Lung (tissue), 16 donors: Measurements from ENCODE around the gene TAF1C. TPM values are rescaled to one million over a fixed set of nuclear protein-coding genes. Genes with fewer than 3 reads are reported as not detected.
A peak's percentile ranks its signal among the peaks of the same experiment; 100 is the strongest.

Source experiments
- ATAC-seq: fragments of 200-7000 bp; cut with Tn5 transposase; one replicate; pipeline ENCODE4 v1.9.1; 2020; ENCODE audit warnings: moderate number of reproducible peaks; ENCODE audit not compliant: insufficient read depth, low FRiP score
- DNase-seq, 3 donors: peaks; one replicate each; pipeline ENCODE4 v3.0.0-alpha.2; 2013 to 2017
- H3K27ac ChIP-seq, 2 donors: one replicate each; pipeline ENCODE4 v1.5.1; 2013; ENCODE audit warnings: mild to moderate bottlenecking in 2 of 2, moderate library complexity in 2 of 2, control low read depth in 1 of 2, inconsistent platforms in 1 of 2, low read depth in 1 of 2, low read length in 1 of 2
- H3K27me3 ChIP-seq, 3 donors: one replicate each; pipeline ENCODE4 v1.5.1; 2013; ENCODE audit warnings: low read length in 2 of 3; ENCODE audit not compliant: control insufficient read depth in 3 of 3, insufficient read depth in 3 of 3
- H3K36me3 ChIP-seq, 4 donors: one replicate each; pipeline ENCODE4 v1.5.1; 2013; ENCODE audit warnings: low read length in 4 of 4, mild to moderate bottlenecking in 1 of 4, moderate library complexity in 1 of 4; ENCODE audit not compliant: control insufficient read depth in 4 of 4, insufficient read depth in 4 of 4
- H3K4me1 ChIP-seq, 5 donors: one replicate each; pipeline ENCODE4 v1.5.1; 2013; ENCODE audit warnings: low read length in 5 of 5, mild to moderate bottlenecking in 2 of 5, moderate library complexity in 1 of 5; ENCODE audit not compliant: control insufficient read depth in 5 of 5, insufficient read depth in 5 of 5
- H3K4me3 ChIP-seq: one replicate; pipeline ENCODE4 v1.5.1; 2013; ENCODE audit warnings: mild to moderate bottlenecking, control low read depth, moderate library complexity
- H3K9ac ChIP-seq, 2 donors: one replicate each; pipeline ENCODE4 v1.5.1; 2013; ENCODE audit warnings: low read length in 2 of 2, control low read depth in 1 of 2; ENCODE audit not compliant: insufficient read depth in 1 of 2
- H3K9me3 ChIP-seq, 4 donors: one replicate each; pipeline ENCODE4 v1.5.1; 2013; ENCODE audit warnings: low read length in 3 of 4, mild to moderate bottlenecking in 1 of 4, moderate library complexity in 1 of 4; ENCODE audit not compliant: control insufficient read depth in 4 of 4, insufficient read depth in 3 of 4
- WGBS, 2 donors: extraction: QIAGEN DNeasy Blood & Tissue Kit; methylation state at CpG; one replicate each; pipeline ENCODE4 v1.1.7; 2013; 5-methylcytosine and 5-hydroxymethylcytosine counted together
- long read RNA-seq, 5 donors: transcript quantifications; one replicate each; lab custom pipeline, GENCODE V29; 2026
- polyA plus RNA-seq, 2 donors: library from polyadenylated mRNA; stranded (reverse); fragments of 200-250 nt; gene quantifications; one replicate each; pipeline ENCODE4 v1.2.1, GENCODE V29; 2013
- total RNA-seq, 2 donors: library from RNA; depleted of rRNA in 1 of 2; stranded (reverse); fragments of >200 nt in 1 of 2; gene quantifications; one replicate each; pipeline ENCODE4 v1.2.1, GENCODE V29; 2014 to 2021
- TF ChIP-seq, protein P1 (sequence below): IDR thresholded peaks from 2 replicates; pipeline ENCODE4 v1.5.1; 2012; ENCODE audit warnings: mild to moderate bottlenecking; ENCODE audit errors: control extremely low read depth, extremely low read depth
- donor health status: control.
- donor health status: control.
- donor health status: Bipolar disorder and iron deficiency.
- donor health status: healthy.
- donor health status: DM: yes; HTN: yes; CAD: no.

TAF1C gene, protein sequence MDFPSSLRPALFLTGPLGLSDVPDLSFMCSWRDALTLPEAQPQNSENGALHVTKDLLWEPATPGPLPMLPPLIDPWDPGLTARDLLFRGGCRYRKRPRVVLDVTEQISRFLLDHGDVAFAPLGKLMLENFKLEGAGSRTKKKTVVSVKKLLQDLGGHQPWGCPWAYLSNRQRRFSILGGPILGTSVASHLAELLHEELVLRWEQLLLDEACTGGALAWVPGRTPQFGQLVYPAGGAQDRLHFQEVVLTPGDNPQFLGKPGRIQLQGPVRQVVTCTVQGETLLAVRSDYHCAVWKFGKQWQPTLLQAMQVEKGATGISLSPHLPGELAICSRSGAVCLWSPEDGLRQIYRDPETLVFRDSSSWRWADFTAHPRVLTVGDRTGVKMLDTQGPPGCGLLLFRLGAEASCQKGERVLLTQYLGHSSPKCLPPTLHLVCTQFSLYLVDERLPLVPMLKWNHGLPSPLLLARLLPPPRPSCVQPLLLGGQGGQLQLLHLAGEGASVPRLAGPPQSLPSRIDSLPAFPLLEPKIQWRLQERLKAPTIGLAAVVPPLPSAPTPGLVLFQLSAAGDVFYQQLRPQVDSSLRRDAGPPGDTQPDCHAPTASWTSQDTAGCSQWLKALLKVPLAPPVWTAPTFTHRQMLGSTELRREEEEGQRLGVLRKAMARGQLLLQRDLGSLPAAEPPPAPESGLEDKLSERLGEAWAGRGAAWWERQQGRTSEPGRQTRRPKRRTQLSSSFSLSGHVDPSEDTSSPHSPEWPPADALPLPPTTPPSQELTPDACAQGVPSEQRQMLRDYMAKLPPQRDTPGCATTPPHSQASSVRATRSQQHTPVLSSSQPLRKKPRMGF
- total RNA-seq = 10 to 100 TPM; 42.3 to 53.1 TPM
- 10 to 100 TPM; 36.1 to 44.2 TPM for polyA plus RNA-seq
- long read RNA-seq, donor 1, partial matches to known transcripts = 6 of 9 reads
- long read RNA-seq, donor 1, other reads (novel, unspliced or antisense) = 0 of 9 reads
- long read RNA-seq, donor 2 = 0 reads
- long read RNA-seq, donor 3, partial matches to known transcripts = 0 of 2 reads
- long read RNA-seq, donor 3, other reads (novel, unspliced or antisense) = 0 of 2 reads
- long read RNA-seq, donor 4, partial matches to known transcripts = 0 of 1 reads
- long read RNA-seq, donor 4, other reads (novel, unspliced or antisense) = 0 of 1 reads
- long read RNA-seq, donor 5, full-length matches to known transcripts = 3 of 3 reads
- long read RNA-seq, donor 5, partial matches to known transcripts = 0 of 3 reads
- long read RNA-seq, donor 5, other reads (novel, unspliced or antisense) = 0 of 3 reads

DNA sequence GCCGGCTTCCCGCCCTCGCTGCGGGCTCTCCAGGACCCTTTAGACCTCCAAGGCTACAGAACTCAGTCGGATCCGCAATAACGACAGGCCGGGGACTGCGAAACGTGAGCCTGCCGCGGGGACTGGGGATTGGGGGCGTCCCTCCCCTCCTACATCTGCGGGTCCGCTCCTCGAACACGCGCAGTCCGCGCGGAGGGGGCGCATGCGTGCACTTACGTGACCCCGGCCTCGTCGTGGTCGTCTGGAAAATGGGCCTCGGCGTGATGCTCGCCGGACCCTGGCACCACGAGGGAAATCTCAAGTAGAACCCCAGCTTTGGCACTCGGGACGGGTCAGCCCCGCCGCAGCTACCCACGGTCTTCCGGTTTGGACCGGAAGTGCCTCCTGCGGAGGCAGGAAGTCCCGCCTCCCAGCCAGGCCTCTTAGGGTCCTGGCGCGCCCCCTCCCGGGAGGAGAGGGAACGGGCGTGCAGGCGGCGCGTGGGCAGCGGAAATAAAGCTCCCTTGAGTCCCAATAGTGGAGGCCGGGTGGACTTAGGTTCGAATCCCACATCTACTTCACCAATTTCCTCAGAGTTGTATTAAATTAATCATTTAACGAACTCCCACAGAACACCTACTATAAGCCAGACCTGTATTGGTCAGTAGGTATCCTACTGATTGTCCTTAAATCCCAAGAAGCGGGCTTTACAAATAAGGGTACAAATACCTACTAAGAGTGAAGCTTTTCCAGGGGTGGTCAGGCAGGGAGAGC lies at the start of gene TAF1C:
TAF1C (minus strand) TSS at position 373 of the 753 bp plus-strand sequence. CDS start 2,069 bp downstream, outside the sequence.
- DNase-seq (peak; percentile 92 to 96 (median 94)), ATAC-seq (peak; percentile 97)
- 2% methylated on average over 54 to 55 of the region's 55 CpGs for WGBS, 2 donors
- Histone ChIP-seq H3K36me3 (peaks cover 0 to 18% (median 11%) of the 10 kb centered on the region in 4 donors), H3K4me1 (peaks cover 0 to 12% (median 0%) of the 10 kb centered on the region in 5 donors), H3K27me3 (no peaks in the 10 kb centered on the region), H3K9ac (peak within 1 kb of the TSS; percentile 26 to 34), H3K27ac (peak within 1 kb of the TSS; percentile 84 to 86), H3K9me3 (no peaks in the 10 kb centered on the region), H3K4me3 (peak within 1 kb of the TSS; percentile 98)
- TF ChIP-seq, protein P1, sequence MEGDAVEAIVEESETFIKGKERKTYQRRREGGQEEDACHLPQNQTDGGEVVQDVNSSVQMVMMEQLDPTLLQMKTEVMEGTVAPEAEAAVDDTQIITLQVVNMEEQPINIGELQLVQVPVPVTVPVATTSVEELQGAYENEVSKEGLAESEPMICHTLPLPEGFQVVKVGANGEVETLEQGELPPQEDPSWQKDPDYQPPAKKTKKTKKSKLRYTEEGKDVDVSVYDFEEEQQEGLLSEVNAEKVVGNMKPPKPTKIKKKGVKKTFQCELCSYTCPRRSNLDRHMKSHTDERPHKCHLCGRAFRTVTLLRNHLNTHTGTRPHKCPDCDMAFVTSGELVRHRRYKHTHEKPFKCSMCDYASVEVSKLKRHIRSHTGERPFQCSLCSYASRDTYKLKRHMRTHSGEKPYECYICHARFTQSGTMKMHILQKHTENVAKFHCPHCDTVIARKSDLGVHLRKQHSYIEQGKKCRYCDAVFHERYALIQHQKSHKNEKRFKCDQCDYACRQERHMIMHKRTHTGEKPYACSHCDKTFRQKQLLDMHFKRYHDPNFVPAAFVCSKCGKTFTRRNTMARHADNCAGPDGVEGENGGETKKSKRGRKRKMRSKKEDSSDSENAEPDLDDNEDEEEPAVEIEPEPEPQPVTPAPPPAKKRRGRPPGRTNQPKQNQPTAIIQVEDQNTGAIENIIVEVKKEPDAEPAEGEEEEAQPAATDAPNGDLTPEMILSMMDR = peak; percentile 87

GRCh38 chr16:84234321-84235241 lies 47.7 kb upstream of the TAF1C start:
- ATAC-seq = no peak

More at GRCh38 chr16:84234321-84235241, 47.7 kb upstream of the TAF1C start:
- Histone ChIP-seq H3K9me3 (no peaks in the 10 kb centered on the region), H3K27ac (no peak overlapping the region), H3K36me3 (no peaks in the 10 kb centered on the region), H3K4me1 (no peaks in the 10 kb centered on the region), H3K27me3 (peaks cover 0 to 17% (median 0%) of the 10 kb centered on the region in 3 donors), H3K9ac (no peak overlapping the region), H3K4me3 (no peak overlapping the region)
- DNase-seq = no peak
- WGBS, 2 donors = 68 to 72% methylated on average over 21 of the region's 21 CpGs
- TF ChIP-seq, protein P1 = no peak
